ENCODE data around the gene SOHLH2. TPM values are rescaled to one million over a fixed set of nuclear protein-coding genes. Genes with fewer than 3 reads are reported as not detected.

Gene SOHLH2, protein sequence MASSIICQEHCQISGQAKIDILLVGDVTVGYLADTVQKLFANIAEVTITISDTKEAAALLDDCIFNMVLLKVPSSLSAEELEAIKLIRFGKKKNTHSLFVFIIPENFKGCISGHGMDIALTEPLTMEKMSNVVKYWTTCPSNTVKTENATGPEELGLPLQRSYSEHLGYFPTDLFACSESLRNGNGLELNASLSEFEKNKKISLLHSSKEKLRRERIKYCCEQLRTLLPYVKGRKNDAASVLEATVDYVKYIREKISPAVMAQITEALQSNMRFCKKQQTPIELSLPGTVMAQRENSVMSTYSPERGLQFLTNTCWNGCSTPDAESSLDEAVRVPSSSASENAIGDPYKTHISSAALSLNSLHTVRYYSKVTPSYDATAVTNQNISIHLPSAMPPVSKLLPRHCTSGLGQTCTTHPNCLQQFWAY
- total RNA-seq: 1.0 TPM
- long read RNA-seq: 0 reads

GRCh38 chr13:36214163-36214921 lies at the start of gene SOHLH2:
SOHLH2 (minus strand) TSS chr13:36214556; CDS start chr13:36214526, 30 bp downstream.
- intact Hi-C loops (cut with DNase I): no loop called here
- DNase-seq (ENCODE audit: low spot score): no peak

- intact Hi-C loops (cut with DNase I): loop anchor here (10.0 kb wide), 1 partner anchor 107 kb away; no protein-coding TSS in a partner anchor
- no peak for DNase-seq (ENCODE audit: low spot score)
These were observed 47.6 kb upstream of the SOHLH2 start for GRCh38 chr13:36261976-36262375.

DNA sequence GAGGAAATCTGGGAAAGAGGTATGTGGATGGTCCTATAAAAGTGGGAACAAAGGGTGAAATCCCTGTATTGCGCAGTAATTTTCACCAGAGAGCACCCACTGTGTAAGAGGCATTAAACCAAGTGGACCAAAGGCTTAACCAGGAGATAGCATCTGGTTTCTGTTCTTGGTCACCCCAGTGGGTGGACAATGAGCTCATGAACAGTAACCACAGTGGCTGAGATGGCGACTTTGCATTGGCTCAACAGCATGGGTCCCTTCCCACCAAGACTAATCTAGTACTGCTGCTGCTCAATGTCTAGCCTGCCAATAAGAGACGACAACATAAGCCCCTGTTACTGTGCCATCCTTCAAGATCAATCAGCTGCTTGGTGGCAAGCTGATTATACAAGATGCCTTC lies 46.7 kb upstream of the SOHLH2 start:
- DNase-seq (ENCODE audit: low spot score): no peak
- intact Hi-C loops (cut with DNase I): loop anchor here (10.0 kb wide), 1 partner anchor 106 kb away; no protein-coding TSS in a partner anchor

- intact Hi-C loops (cut with DNase I): loop anchor here (10.0 kb wide), 1 partner anchor 105 kb away; no protein-coding TSS in a partner anchor
- DNase-seq (ENCODE audit: low spot score): no peak
These were observed 45.2 kb upstream of the SOHLH2 start for GRCh38 chr13:36259361-36260137.

DNA sequence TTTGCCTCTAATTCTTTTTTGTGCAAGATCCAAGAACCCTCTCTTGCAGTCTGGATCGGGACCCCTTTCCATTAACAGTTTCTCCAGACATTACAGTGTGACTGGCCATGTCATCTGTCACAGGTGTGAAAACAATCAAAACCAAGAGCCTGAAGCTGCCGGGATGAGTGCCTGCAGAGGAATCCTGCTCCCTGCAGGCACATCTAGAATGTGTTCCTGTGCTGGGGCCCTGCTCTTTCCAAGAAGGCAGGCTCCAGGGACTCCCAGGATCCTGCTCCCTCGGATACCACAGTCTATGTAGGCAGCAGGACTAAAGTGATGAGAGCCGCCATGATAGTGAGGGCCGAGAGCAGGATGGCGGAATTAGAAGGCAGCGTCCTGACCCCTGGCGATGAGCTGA lies 44.5 kb upstream of the SOHLH2 start:
- intact Hi-C loops (cut with DNase I): no loop called here
- DNase-seq (ENCODE audit: low spot score): no peak

GRCh38 chr13:36251526-36251925 lies 37.2 kb upstream of the SOHLH2 start:
- DNase-seq (ENCODE audit: low spot score): no peak
- intact Hi-C loops (cut with DNase I): no loop called here

- DNase-seq (ENCODE audit: low spot score): no peak
- intact Hi-C loops (cut with DNase I): no loop called here
These were observed 36.7 kb upstream of the SOHLH2 start for GRCh38 chr13:36251017-36251416.

DNA sequence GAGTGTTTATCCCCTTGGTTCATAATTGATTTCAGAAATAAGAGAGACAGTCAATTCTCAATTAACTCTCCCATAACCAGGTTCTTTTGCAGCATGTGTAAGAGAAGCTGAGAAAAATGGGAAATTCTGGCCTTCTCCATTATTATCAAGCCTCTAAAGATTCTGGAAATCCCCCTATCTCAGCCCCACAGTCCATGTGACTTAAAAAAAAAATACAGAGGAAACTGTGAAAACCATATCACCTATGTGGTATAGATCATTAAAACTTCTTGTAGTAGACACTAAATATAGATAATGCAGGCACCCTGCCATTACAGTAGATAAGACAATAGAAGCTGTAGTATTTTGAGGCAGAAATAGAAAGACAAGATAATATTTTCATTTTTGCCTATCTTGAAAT lies 34.3 kb upstream of the SOHLH2 start:
- intact Hi-C loops (cut with DNase I): no loop called here
- no peak for DNase-seq (ENCODE audit: low spot score)

GRCh38 chr13:36244990-36245389 lies 30.6 kb upstream of the SOHLH2 start:
- intact Hi-C loops (cut with DNase I): no loop called here
- DNase-seq (ENCODE audit: low spot score): no peak

GRCh38 chr13:36244073-36244472 lies 29.7 kb upstream of the SOHLH2 start:
- DNase-seq (ENCODE audit: low spot score): no peak
- intact Hi-C loops (cut with DNase I): no loop called here

GRCh38 chr13:36242761-36243160 lies 28.4 kb upstream of the SOHLH2 start:
- DNase-seq (ENCODE audit: low spot score): no peak
- intact Hi-C loops (cut with DNase I): no loop called here

- no peak for DNase-seq (ENCODE audit: low spot score)
- intact Hi-C loops (cut with DNase I): no loop called here
These were observed 16.9 kb upstream of the SOHLH2 start for GRCh38 chr13:36231236-36231635.

DNA sequence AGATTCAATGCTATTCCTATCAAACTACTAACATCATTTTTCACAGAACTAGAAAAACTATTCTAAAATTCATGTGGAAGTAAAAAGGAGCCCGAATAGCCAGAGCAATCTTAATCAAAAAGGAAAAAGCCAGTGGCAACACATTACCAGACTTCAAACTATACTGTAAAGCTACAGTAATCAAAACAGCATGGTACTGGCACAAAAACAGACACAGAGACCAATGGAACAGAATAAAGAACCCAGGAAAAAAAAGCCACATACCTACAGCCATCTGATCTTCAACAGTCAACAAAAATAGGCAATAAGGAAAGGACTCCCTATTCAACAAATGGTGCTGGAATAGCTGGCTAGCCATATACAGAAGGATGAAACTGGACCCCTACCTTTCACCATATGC lies 10.4 kb upstream of the SOHLH2 start:
- intact Hi-C loops (cut with DNase I): no loop called here
- no peak for DNase-seq (ENCODE audit: low spot score)

GRCh38 chr13:36219883-36220282 lies 5.5 kb upstream of the SOHLH2 start:
- DNase-seq (ENCODE audit: low spot score): no peak
- intact Hi-C loops (cut with DNase I): no loop called here

- intact Hi-C loops (cut with DNase I): no loop called here
- DNase-seq (ENCODE audit: low spot score): no peak
These were observed 3.1 kb upstream of the SOHLH2 start for GRCh38 chr13:36217456-36217855.

DNA sequence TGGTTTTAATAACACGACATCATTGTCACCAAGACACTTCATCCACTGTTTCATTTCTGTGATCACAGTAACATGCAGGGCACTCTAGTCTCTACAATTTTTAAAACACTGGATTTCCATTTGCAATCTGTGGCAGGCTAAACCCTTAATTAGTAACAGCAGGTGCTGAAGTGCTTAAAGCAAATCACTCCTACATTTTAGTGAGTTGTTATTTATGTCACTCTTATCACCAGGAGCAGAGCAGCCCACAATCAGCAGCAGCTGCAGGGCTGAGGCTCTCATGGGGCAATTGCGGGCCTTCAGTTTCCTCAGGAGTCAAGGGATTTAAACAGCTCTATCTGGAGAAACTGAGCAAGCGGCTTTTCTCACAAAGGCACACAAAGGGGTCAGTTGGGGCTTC lies 1.6 kb downstream of the SOHLH2 start:
- intact Hi-C loops (cut with DNase I): no loop called here
- no peak for DNase-seq (ENCODE audit: low spot score)

- intact Hi-C loops (cut with DNase I): no loop called here
- DNase-seq (ENCODE audit: low spot score): no peak
These were observed 2.8 kb downstream of the SOHLH2 start for GRCh38 chr13:36211567-36211966.

DNA sequence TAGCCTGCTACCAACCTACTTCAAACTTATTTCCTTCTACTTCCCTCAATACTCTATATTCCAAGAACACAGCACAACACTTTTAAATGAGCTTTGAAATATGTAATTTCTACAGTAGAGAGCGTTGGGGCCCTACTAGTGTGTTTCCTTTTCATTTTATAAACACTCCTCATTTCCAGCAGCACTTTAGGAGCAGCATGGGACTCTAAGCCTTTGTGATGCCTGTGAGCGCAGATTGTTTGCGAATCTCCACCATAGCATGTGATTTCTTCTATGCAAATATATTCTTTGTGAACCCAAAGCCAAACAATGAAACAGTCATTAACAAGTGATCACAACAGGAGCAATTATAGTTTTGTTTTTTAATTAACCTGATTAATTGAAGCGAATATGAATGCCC lies 3.6 kb downstream of the SOHLH2 start:
- intact Hi-C loops (cut with DNase I): no loop called here
- DNase-seq (ENCODE audit: low spot score): no peak

DNA sequence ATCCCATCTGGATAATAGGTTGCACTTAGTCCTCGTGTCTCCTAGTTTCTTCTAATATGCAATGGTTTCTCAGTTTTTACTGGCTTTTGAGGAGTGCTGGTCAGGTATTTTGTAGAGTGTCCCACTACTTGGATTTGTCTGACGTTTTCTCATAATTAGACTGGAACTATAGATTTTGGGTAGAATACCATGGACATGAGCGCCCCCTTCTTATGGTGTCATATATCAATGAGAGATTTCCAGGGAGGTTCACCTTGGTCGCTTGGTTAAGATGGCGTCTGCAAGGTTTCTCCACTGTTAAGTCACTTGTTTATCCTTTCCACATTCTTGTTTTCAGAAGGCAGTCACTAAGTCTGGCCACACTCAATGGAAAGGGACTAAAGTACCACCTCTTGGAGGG lies 6.7 kb downstream of the SOHLH2 start:
- intact Hi-C loops (cut with DNase I): no loop called here
- DNase-seq (ENCODE audit: low spot score): no peak
